Nephron (organoid): ENCODE results near the gene TBCD.
A peak's percentile ranks its signal among the peaks of the same experiment; 100 is the strongest.

Experiments
- H3K27ac Mint-ChIP-seq, 3 experiments: 2 replicates each; pipeline ENCODE4 v1.8.0; 2020; ENCODE audit warnings: mixed read lengths in 3 of 3, mild to moderate bottlenecking in 2 of 3, moderate library complexity in 1 of 3
- H3K27me3 Mint-ChIP-seq: 2 replicates; pipeline ENCODE4 v1.8.0; 2021; ENCODE audit warnings: low read depth, mild to moderate bottlenecking, moderate library complexity, mixed read lengths
- H3K36me3 Mint-ChIP-seq: 2 replicates; pipeline ENCODE4 v1.8.0; 2020; ENCODE audit warnings: low read depth, mixed read lengths
- H3K4me1 Mint-ChIP-seq: 2 replicates; pipeline ENCODE4 v1.8.0; 2020; ENCODE audit warnings: mixed read lengths
- H3K4me3 Mint-ChIP-seq, 3 experiments: 2 replicates each; pipeline ENCODE4 v1.8.0; 2020; ENCODE audit warnings: mild to moderate bottlenecking in 3 of 3, mixed read lengths in 3 of 3, moderate library complexity in 2 of 3
- H3K9me3 Mint-ChIP-seq: 2 replicates; pipeline ENCODE4 v1.8.0; 2020; ENCODE audit warnings: mixed read lengths
- CTCF ChIP-seq, 3 experiments: fragments of 200-600 bp; sonication (generic); IDR thresholded peaks; one replicate each; pipeline ENCODE4 v1.5.0; 2021; ENCODE audit warnings: antibody characterized with exemption in 3 of 3; ENCODE audit not compliant: unreplicated experiment in 3 of 3

Gene TBCD

DNA sequence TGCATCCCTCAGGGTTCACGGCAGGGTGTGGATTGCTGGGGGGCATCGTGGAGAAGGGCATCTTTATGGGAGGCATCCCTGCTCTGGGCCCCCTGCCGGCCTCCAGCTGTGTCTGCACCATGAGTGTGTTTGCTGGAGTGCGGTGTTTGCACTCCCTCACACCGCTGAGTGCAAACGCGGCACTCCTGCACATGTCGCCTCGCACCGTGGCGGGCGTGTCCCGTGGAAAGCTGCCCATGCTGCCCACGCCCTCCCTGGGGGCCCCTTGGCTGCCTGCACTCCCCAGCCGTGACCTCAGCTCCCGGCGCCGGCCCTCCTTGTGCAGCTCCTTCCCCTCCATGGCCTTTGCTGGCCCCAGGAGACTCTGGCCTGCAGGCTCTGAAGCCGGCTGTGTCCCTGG, 162.5 kb downstream of the TBCD start:
- peak; percentile 37 to 50 (median 42) for TF ChIP-seq CTCF (IDR thresholded peaks at IDR 0.05; ENCODE audit: unreplicated experiment in 3 of 3)
- no peaks in the 10 kb centered on the region for H3K27me3 Mint-ChIP-seq
- H3K36me3 Mint-ChIP-seq, result peaks cover 26% of the 10 kb centered on the region

GRCh38 chr17:82915010-82915756, 163.3 kb downstream of the TBCD start:
- peaks cover 30% of the 10 kb centered on the region for H3K4me1 Mint-ChIP-seq
- TF ChIP-seq CTCF (IDR thresholded peaks at IDR 0.05; ENCODE audit: unreplicated experiment in 3 of 3), result no peak
- no peak overlapping the region for H3K4me3 Mint-ChIP-seq
- no peaks in the 10 kb centered on the region for H3K9me3 Mint-ChIP-seq
- H3K36me3 Mint-ChIP-seq, result peaks cover 26% of the 10 kb centered on the region
- no peaks in the 10 kb centered on the region for H3K27me3 Mint-ChIP-seq
- H3K27ac Mint-ChIP-seq, result peak overlapping the region; percentile 68 to 93 (median 71)

More for the DNA sequence above, 162.5 kb downstream of the TBCD start:
- H3K9me3 Mint-ChIP-seq, result no peaks in the 10 kb centered on the region
- peak overlapping the region; percentile 68 to 93 (median 71) for H3K27ac Mint-ChIP-seq
- no peak overlapping the region for H3K4me3 Mint-ChIP-seq
- peaks cover 38% of the 10 kb centered on the region for H3K4me1 Mint-ChIP-seq

DNA sequence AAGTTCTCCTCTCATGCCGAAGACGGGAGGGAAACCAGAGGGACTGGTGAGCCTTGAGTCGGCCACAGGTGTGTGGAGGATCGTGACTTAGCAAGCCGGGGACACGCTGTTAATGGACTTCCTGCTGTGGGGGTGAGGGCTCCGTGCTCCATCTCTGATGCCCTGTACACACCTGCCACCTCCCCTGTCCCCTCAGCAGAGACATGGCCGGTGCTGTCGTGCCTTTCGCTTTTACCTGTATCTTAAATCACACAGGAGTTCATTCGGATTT, 163.8 kb downstream of the TBCD start:
- peak overlapping the region in 2 of 3 experiments; percentile 49 to 52 for H3K27ac Mint-ChIP-seq

DNA sequence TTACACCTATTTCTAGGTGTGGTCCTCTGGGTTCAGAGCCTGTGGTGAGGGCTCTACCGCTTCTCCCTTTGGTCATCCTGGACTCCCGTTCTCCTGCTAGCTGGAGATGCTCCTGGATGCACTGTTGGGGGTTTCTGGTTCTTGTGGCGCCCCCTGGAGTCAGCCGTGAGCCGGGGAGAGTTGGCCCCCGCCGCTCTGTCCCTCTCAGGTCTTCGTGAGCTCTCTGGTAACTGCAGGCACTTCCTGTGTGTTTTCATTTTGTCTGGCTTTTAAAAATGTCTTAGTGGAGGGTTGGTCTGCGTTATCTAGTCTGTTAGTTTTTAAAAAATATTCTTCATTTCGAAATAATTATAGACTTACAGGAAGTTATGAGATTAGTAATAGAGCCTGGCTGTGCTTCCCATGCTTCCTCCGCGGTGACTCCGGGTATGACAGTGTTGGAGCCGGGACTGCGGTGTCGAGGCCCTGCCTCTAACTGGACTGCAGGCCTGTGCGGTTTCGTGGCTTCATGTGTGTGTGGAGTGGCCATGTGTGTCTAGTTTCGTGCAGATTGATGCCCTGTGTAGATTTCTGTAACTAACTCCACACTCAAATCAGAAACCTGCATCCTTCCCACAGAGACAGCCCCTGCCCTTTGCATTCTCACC, 166.0 kb downstream of the TBCD start:
- no peak overlapping the region for H3K27ac Mint-ChIP-seq
- peaks cover 22% of the 10 kb centered on the region for H3K36me3 Mint-ChIP-seq
- no peaks in the 10 kb centered on the region for H3K27me3 Mint-ChIP-seq
- TF ChIP-seq CTCF (IDR thresholded peaks at IDR 0.05; ENCODE audit: unreplicated experiment in 3 of 3), result peak in 2 of 3 experiments; percentile 22 to 33
- H3K4me1 Mint-ChIP-seq, result peaks cover 15% of the 10 kb centered on the region
- H3K4me3 Mint-ChIP-seq, result no peak overlapping the region
- H3K9me3 Mint-ChIP-seq, result no peaks in the 10 kb centered on the region

More for the DNA sequence above, 163.8 kb downstream of the TBCD start:
- Mint-ChIP-seq H3K9me3 (no peaks in the 10 kb centered on the region), H3K4me3 (no peak overlapping the region), H3K4me1 (peaks cover 27% of the 10 kb centered on the region), H3K36me3 (peaks cover 26% of the 10 kb centered on the region), H3K27me3 (no peaks in the 10 kb centered on the region)
- no peak for TF ChIP-seq CTCF (IDR thresholded peaks at IDR 0.05; ENCODE audit: unreplicated experiment in 3 of 3)

- peaks cover 15% of the 10 kb centered on the region for H3K4me1 Mint-ChIP-seq
- H3K27me3 Mint-ChIP-seq, result no peaks in the 10 kb centered on the region
- no peak overlapping the region for H3K4me3 Mint-ChIP-seq
- peaks cover 25% of the 10 kb centered on the region for H3K36me3 Mint-ChIP-seq
- TF ChIP-seq CTCF (IDR thresholded peaks at IDR 0.05; ENCODE audit: unreplicated experiment in 3 of 3), result no peak
- no peak overlapping the region for H3K27ac Mint-ChIP-seq
- no peaks in the 10 kb centered on the region for H3K9me3 Mint-ChIP-seq
Measured at GRCh38 chr17:82918508-82918907, 166.6 kb downstream of the TBCD start.

GRCh38 chr17:82920150-82920549, 168.3 kb downstream of the TBCD start:
- H3K4me1 Mint-ChIP-seq, result peaks cover 8% of the 10 kb centered on the region
- H3K9me3 Mint-ChIP-seq, result no peaks in the 10 kb centered on the region
- H3K36me3 Mint-ChIP-seq, result peaks cover 19% of the 10 kb centered on the region
- H3K4me3 Mint-ChIP-seq, result no peak overlapping the region
- H3K27me3 Mint-ChIP-seq, result no peaks in the 10 kb centered on the region
- no peak overlapping the region for H3K27ac Mint-ChIP-seq
- TF ChIP-seq CTCF (IDR thresholded peaks at IDR 0.05; ENCODE audit: unreplicated experiment in 3 of 3), result no peak
